ENCODE results near the gene OR52A1. TPM values are rescaled to one million over a fixed set of nuclear protein-coding genes. Genes with fewer than 3 reads are reported as not detected.
A peak's percentile ranks its signal among the peaks of the same experiment; 100 is the strongest.

Gene OR52A1
- polyA plus RNA-seq, 2 of the 4 experiments (the other 2 are of a cell fraction): not detected

GRCh38 chr11:5196731-5197130, 42.2 kb upstream of the OR52A1 start (continued):
- TF ChIP-seq HMGXB4 (CRISPR knock-in tag; IDR thresholded peaks at IDR 0.05; ENCODE audit: borderline replicate concordance): no peak
- TF ChIP-seq MYC (IDR thresholded peaks at IDR 0.05; ENCODE audit: borderline replicate concordance, low read length): no peak

GRCh38 chr11:5196067-5196466, 41.5 kb upstream of the OR52A1 start:
- ChIA-PET POLR2A (no interaction called here), CTCF (interaction anchor here (1.2 kb wide), 1 partner anchor 8 kb away, joined by 4 read pairs; no protein-coding TSS in a partner anchor)
- no peak for DNase-seq (ENCODE audit: low read depth in 1 of 2, low spot score in 1 of 2)
- Histone ChIP-seq H3K4me3 (no peak overlapping the region), H3K4me2 (no peak overlapping the region), H3K9me3 (no peaks in the 10 kb centered on the region), H3K4me1 (no peaks in the 10 kb centered on the region), H3K27ac (no peak overlapping the region)
- no peak for TF ChIP-seq RCOR1 (IDR thresholded peaks at IDR 0.05; ENCODE audit: low read depth, low read length)
- no peak for TF ChIP-seq HEYL (CRISPR knock-in tag; IDR thresholded peaks at IDR 0.05)
- TF ChIP-seq NPAS2 (CRISPR knock-in tag; IDR thresholded peaks at IDR 0.05; ENCODE audit: borderline replicate concordance): no peak
- no peak for TF ChIP-seq EP300 (IDR thresholded peaks at IDR 0.05)
- peak in 1 of 2 experiments; percentile 40; a peak in 3 of 6 replicates for ATAC-seq
- FAIRE-seq: no peak
- WGBS (ENCODE audit: missing lambda C conversion rate): 21% methylated on average over 5 of the region's 5 CpGs

- DNase-seq (ENCODE audit: low read depth in 1 of 2, low spot score in 1 of 2) (no peak), ATAC-seq (no peak), FAIRE-seq (no peak)
- no peaks in the 10 kb centered on the region for H3K9me3 ChIP-seq
- H3K4me2 ChIP-seq: no peak overlapping the region
- 0% methylated on average over 1 of the region's 1 CpG for WGBS (ENCODE audit: missing lambda C conversion rate)
- ChIA-PET POLR2A (no interaction called here), CTCF (no interaction called here)
- no peak for TF ChIP-seq JUN (IDR thresholded peaks at IDR 0.05)
- TF ChIP-seq MAX (IDR thresholded peaks at IDR 0.05): no peak
- no peak for TF ChIP-seq HEYL (CRISPR knock-in tag; IDR thresholded peaks at IDR 0.05)
- TF ChIP-seq REST (IDR thresholded peaks at IDR 0.05): no peak
- no peak for TF ChIP-seq RCOR1 (IDR thresholded peaks at IDR 0.05; ENCODE audit: low read depth, low read length)
- no peak for TF ChIP-seq CEBPB (IDR thresholded peaks at IDR 0.05)
- TF ChIP-seq EHMT2 (IDR thresholded peaks at IDR 0.05; ENCODE audit: low read depth): no peak
- TF ChIP-seq ELK1 (IDR thresholded peaks at IDR 0.05; ENCODE audit: low read depth, low read length): no peak
- TF ChIP-seq HES2 (IDR thresholded peaks at IDR 0.05): no peak
- TF ChIP-seq RNF2 (IDR thresholded peaks at IDR 0.05; ENCODE audit: borderline replicate concordance, low read depth): no peak
- TF ChIP-seq ATOH8 (CRISPR knock-in tag; IDR thresholded peaks at IDR 0.05; ENCODE audit: low read depth): no peak
- no peak for TF ChIP-seq SMC3 (IDR thresholded peaks at IDR 0.05)
- no peak for TF ChIP-seq RARB (CRISPR knock-in tag; IDR thresholded peaks at IDR 0.05)
- no peak for TF ChIP-seq FOSB (CRISPR knock-in tag; IDR thresholded peaks at IDR 0.05)
- no peak for TF ChIP-seq FOXS1 (CRISPR knock-in tag; IDR thresholded peaks at IDR 0.05)
- H3K4me3 ChIP-seq: no peak overlapping the region
- no peak overlapping the region for H3K27ac ChIP-seq
- no peaks in the 10 kb centered on the region for H3K4me1 ChIP-seq
Observed at GRCh38 chr11:5192738-5193137, 38.2 kb upstream of the OR52A1 start.

Measured in A549 (cell line).